Measurements from ENCODE around the gene ANKS1A.

The ANKS1A gene

DNA sequence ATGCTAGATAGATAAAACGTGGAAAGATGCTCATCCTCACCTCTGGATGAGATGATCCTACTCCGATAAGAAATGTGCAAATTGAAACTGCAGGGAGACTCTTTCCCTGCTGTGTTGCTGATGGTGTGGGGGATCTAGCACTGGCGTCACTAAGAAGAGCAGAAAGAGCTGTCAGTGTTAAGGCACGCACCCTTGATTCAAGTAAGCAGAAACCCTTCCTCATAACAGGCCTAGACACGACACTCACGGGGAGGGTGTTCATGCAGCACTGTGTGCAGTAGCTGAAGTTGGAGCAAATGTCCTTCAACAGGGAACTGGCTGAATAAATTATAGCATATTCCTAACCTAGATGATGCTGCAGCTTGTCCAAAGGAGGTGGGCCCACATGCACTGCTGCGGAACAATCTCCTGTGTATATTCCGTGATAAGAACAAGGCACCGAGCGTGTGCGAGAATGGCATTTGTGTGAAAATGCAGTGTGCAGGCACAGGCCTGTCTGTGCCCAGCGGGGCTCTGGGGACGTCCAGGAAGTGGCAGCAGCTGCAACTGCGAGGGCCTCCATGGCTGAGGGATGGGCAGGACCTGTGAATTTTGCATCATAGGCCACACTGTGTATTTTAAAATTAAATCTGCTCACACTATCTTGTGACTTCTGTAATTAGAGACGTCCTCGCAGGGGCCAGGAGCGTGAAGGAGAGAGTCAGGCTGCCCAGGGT, 188.1 kb downstream of the ANKS1A start:
- DNase-seq, result no peak

DNA sequence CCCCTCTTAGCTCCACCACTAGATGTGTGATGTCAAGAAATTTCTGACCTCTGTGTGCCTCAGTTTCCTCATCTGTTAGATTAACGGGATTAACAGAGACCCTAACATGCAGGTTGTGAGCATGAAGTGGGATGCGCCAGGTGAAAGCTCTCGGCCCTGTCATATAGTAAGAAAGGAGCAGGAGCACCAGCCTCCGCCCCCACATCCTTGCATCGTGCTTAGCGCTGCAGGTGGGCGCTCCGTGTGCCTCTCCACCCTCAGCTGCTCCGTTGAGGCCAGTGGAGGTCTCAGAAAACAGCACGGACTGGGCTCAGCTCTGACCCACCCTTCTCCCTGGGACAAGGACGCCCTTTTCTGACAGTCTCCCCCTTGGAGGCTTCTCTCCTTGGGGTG, 188.7 kb downstream of the ANKS1A start:
- no peak for DNase-seq

DNA sequence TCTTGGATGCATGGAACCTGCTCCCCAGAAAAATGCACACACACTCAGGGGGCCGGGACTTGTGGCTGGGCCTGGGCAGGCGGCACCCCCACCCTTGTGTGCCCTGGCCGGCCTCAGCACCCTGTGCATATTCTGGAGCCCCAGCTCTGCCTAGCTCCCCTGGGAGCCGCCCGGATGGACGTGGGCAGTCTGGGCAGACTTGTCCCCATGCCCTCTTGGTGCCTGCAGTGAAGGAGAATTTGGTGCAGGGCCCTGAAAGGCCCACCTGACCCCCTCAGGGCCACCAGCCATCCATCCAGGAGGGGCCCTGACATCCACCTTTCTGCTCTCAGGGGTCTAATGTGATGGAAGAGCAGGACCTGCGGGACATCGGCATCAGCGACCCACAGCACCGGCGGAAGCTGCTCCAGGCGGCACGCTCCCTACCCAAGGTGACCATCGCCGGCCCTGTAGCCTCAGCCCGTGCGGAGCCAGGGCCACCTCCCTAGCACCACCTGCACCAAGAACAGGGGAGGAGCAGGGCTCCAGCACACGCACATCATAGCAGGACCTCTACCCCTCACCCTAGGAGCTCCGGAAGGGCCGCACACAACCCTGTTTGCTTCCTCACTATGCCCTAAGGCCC, 189.3 kb downstream of the ANKS1A start:
- no peak for DNase-seq

DNA sequence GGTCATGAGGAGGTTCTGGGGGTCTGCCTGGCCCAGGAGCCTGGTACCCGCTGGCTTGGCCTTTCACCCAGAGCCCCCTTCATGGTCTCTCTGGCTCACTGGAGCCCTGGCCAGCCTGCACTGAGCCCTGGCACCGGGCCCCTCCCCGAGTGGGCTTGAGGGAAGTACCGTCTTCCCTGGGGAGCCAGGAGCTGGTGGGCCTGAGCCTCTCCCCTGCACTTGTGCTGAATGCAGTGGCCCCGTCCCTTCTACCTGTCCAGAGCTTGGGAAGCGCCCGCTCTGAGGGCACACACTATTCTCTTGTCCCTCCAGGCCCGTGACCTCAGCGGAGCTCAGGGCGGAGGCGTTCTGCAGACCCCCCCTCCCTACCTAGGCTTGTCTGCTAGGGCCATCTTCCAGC, 189.8 kb downstream of the ANKS1A start:
- no peak for DNase-seq

DNA sequence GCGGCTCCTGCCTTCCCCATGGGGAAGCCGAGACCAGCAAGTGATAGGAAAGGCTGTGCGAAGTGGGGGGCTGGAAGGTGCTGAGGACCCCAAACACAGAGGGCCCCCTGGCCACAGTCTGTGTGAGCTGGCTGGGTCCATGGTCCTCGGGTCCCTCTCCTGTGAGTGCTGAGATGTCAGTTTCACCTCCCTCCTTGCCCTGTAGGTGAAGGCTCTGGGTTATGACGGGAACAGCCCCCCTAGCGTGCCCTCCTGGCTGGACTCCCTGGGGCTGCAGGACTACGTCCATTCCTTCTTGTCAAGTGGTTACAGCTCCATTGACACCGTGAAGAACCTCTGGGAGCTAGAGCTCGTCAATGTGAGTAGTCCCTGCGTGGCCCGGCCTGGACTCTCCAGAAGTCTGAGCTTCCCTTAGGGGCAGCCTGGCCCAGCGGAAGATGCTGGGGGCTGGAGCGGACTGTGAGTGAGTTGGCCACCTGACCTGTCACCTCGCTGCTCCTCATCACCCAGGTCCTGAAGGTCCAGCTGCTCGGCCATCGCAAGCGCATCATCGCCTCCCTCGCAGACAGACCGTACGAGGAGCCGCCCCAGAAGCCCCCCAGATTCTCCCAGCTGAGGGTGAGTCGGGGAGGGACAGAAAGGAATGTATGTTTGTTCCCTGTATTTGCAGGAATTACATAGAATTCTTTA, 190.4 kb downstream of the ANKS1A start:
- DNase-seq, result no peak

DNA sequence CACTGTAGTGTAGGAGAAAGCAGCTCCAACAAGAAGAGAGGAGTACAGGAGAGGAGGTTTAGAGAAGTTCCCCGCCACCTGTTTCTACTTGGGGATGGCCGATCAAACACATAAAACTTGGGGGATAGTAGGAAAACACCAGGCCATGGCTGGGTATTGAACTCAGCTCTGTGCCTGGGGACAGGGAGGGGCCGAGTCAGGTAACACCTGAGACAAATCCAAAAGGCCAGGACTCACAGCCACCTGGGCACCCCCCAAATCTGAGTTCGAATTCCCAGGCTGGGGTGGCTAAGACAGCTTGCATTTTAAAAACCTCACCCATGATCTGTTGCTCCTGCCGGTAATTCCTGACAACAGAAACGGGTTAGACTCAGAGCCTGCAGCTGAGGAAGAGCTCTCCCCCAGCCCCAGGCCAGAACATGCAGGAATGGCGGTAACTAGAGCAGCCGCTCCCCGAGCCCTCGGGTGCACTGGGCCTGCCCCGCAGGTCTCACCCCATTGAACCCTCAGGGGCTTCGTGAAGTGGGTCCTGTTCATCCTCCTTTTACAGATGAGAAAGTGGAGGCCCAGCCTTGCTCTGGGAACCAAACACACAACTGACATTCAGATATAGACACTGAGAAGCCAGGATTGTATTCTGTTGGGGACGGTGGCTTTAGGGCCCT, 191.1 kb downstream of the ANKS1A start:
- no peak for DNase-seq

DNA sequence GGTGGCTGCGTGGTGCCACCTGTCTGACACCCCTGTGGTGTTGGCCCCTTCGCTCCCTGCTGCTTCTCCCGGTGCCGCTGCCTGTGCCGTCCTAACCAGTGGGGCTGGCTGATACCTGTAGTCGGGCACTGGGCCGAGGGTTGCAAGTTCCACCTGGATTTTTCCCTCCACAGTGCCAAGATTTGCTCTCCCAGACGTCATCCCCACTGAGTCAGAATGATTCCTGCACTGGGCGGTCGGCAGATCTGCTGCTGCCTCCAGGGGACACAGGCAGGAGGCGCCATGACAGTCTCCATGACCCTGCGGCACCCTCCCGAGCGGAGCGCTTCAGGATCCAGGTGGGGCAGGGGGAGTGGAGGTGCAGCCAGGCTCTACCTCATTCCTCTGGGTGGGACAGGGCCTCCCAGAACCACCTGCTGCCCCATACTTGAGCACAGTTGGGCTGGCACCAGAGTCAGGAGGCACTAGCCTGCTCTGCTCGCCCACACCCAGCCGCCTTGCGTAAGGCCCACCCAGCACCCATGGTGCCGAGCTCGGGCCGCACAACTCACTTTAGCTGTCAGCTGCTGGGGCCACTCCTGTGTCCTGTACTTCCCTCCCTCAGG, 191.9 kb downstream of the ANKS1A start:
- DNase-seq, result no peak

DNA sequence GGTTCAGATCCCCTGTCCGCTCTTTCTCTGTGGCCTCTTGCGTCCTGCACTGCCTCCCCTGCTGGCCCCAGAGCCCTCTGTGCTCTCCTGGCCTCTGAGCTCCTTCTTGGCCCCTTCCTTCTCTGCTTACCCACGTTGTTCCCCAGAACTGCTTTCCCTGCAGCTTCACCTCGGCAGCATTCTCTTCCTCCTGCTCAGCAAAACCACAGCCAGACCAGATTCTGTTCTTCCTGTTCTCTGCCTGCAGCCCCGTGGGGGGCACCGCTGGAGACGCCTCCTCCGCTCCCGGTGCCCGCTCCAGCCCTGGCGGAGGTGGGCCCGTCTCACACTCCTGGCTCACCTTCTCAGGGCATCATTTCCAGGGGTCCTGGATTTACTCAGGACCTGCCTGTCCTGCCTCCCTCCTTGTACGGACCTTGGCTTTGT, 192.4 kb downstream of the ANKS1A start:
- DNase-seq, result peak; percentile 62

DNA sequence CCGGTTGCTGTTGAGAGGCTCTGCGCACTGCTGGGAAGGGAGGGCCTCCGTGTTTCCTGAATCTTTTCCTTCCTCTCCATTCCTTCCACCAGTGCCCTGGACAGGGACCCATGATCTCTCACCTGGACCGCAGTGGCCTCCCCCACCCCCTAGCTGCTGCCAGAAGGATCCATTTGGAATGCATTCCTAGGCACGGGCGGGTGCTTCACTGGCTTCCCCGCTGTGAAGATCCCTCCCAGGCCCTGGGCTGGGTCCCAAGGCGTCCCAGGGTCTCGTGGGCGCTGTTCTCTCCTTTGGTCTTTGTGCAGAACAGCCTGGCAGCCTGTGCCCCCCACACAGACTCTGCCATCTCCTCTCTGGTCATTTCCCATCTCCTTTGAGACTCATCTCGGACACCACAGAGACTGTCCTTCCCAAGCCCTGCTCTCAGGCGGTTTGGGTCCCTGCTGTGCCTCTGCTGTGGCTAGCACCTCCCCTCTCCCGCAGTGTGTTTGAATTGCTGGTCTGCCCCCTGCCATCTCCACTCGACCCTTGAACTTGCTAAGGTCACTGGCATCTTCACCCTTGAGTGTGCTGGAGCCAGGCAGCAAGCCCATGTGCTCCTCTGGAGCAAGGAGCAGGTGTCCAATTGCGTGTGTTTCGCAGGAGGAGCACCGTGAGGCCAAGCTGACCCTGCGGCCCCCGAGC, 193.1 kb downstream of the ANKS1A start:
- DNase-seq, result no peak

DNA sequence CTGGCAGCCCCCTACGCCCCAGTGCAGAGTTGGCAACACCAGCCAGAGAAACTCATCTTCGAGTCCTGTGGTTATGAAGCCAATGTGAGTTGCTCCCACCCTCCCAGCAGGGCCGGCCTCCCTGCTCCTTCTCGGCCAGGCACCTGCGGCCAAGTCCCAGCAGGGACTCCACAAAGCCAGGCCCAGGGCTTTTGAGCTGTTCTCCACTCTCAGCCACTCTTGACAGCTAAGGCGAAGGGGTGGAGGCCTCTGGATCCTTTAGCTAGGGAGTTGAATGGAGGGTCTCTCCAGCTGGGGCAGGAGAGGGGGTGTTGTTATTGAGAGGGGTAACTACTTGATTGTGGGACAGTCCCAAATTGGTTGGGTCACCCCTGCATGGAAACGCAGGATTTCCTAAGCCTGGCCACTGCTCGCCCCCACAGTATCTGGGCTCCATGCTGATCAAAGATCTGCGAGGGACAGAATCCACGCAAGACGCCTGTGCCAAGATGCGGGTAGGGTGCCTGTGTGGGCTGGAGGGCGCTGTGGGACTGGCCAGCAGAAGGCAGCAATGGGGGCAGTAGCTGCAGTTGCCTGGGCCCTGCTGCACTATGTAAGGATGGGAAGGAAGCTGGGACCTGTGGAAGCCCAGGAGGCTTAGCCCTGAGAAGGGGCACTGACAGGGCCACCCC, 193.8 kb downstream of the ANKS1A start:
- DNase-seq, result no peak

DNA sequence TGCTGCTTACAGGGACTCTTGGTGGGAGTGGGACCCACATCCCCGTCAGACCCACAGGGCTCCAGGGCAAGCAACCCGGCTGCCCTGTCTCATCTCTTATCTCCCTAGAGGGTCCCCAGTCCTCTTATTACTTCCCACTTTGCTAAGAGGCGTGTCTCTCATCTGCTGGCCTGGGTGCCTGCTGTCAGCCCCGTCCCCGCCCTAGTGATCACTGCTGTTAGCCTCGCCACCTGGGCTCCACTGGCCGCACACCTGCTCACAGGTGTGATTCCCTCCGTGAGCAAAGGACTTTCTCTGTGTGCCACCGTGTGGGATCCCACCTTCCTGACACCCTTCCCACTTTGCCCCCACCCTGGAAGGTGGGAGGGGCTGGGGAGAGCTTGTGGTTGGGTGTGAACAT, 194.5 kb downstream of the ANKS1A start:
- no peak for DNase-seq

DNA sequence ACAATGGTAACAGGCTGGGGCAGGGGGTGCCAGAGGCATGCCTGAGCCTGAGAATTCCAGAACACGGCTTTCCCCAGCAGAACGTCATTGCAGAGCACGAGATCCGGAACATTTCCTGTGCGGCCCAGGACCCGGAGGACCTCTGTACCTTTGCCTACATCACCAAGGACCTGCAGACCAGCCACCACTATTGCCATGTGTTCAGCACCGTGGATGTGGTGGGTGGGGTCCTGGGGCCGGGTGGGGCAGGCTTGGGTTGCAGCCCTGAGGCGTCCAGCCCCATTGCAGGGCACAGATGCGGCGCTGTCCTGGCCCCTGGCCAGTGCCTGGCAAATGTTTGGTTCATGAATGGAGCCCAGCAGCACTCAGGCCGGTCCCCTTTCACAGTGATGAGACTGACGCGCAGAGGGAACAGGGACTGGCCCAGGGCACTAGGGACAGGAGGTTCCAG, 195.0 kb downstream of the ANKS1A start:
- DNase-seq, result no peak

DNA sequence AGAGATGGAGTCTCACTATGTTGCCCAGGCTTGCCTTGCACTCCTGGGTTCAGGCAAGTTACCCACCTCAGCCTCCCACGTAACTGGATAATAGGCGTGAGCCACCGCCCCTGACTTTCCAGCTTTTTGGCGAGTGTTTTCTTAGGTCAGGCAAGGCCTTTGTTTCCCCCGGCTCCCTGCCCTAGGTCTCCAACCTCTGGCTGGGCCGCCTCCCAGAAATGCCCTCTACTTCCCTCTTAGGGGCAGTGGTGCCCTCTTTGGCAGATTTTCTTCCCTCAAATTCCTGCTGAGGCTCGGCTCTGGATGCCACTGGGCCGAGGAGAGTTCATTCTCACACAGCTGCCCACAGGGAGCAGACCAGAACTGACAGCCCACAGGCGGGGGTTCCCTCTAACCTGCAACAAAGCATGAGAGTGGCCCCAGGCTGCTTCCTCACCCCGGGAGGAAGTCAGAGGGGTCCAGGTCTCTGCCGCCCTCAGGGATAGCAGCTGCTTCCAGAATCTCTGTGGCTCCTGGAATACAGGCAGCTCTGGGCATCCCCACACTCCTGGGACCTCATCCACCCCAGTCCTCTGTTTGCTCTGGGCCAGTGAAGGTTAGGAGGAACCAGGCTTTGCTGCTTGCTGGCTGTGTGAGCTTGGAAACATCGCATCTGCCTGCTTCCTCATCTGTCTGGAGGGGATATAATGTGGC, 195.6 kb downstream of the ANKS1A start:
- DNase-seq, result no peak

DNA sequence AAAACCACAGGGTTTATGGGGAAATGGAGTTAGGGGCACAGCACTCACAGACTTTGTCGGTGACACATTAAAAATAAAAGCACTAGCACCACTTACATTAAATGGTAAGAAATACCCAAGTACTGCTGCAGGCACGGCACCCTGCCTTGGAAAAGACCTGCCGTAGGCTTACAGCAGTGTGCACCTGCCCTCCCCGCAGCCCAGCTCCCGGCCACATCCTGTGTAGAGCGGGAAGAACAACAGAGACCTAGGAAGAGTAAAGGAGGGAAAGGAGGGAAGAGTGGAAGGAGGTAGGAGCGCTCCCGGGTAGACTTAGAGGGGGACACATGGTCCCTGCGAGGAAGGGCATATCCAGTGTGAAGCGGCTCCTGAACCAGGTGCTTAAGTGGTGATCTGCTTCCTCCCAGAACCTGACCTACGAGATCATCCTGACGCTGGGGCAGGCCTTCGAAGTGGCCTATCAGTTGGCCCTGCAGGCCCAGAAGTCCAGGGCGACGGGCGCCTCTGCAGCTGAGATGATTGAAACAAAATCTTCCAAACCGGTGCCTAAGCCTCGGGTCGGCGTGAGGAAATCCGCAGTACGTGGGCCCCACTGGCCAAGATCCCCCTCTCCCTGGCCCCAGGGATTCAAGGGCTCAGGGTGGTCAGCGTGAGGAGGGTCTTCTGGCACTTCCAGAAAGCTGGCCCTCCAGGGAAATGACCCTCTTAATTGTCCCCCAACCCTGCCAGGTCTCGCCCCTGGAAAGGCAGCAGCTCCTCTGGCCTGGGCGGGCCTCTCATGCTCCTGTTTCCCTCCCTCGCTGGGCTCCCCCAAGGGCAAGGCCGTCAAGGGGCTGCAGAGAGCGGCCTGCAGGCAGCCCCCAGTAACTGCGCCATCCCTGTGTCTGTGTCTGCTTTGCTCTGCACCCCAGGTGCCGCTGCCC, 196.6 kb downstream of the ANKS1A start:
- DNase-seq, result no peak

DNA sequence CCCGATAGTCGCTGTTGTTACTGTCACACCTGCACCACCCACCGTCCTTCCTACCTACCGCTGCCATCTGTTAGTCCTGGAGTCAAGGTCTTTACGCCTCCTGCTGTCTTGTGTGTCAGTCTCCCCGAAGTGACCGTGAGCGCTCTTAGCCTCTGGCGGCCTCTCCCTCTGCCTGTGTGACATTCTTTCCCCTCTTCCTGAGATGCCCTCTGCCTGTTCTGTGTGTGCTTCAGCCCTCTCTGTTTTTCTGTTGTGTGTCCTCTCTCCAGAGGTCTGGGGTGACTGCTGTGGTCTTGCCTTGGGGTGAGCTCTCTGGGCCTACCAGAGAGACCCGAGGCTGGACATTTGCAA, 197.2 kb downstream of the ANKS1A start:
- no peak for DNase-seq

DNA sequence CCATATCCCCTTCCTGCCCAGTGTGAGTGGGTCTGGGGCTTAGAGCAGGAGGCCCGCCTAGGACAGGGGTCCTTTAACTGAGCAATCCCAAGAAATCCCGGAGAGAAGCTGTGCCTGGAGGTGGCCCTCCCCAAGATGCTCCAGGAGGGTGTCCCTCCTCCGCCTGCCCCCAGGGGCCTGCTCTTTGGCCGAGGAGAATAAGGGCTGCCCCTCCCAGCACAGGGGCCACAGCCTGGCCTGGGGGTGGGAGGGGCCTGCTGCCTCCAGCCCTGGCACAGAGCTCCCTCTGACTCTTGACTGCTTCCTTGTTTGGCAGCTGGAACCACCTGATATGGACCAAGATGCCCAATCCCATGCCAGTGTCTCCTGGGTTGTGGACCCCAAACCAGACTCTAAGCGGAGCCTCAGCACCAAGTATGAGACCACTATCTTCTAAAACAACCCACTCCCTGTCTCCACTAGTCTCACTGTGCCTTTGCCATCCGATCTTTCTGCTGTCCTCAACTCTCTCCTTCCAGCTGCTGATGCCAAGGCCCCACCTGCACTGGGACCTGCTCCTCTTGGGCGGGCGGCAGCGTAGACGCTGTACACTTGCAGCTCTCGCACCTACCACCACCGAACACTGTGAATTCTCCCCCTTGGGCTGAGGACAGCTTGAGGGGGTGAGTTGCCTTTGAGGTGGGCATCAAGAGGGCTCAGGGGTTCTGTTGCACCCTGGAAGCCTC, 197.7 kb downstream of the ANKS1A start:
- no peak for DNase-seq

DNA sequence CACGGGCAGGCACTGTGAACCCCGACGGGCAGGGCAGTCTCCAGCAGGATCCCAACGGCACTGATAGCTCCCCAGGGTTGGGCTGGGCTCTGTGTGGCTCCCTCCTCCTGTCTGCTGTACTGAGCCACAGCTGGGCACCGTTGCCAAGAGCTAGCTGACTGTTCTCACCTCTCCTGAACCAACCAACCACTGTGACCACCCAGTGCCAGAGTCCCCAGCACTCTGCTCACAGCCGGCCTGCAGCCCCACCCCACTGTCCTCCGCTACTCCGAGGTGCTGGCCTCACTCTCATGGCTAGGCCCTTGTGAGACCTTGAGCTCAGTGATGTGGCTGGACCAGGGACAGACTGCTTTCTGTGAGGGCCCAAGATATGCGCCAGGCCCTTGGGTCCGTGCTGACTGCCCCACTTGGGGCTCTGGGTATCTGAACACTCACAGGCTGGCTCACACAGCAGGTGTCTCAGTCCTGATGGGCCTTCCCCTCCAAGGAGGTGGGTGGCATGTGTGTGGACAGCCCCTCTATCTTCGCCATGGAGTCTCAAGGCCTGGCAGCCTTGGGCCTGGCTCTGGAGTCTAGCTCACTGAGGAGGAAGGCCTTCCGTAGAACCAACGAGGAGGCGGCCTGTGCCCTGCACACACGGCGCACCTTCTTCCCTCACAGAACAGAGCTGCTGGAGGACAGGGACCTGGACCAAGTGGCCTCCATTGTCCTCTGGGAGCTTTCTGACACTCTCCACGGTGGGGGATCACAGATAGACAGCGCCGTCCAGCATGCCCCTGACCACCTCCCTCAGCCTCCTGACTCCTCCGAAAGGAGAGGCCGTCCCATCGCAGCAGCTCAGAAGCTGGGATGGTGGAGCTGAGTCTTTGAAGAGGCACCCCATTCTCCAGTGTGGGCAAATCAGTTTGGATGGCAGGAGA, 198.6 kb downstream of the ANKS1A start:
- DNase-seq, result no peak
